NCI-H2029 (cell line): Measurements from ENCODE around the gene SORT1.
"Not testable (repeated sequence)": the region's sequence is repeated elsewhere in the genome, so short reads cannot be mapped to it uniquely, and the experiment has no call there.

ENCODE experiments used
- DNase-seq: peaks from one replicate; lab custom pipeline; 2025; lab: John Stamatoyannopoulos, UW

SORT1 gene

GRCh38 chr1:109396871-109397580 is 692 bp downstream of the SORT1 start:
- DNase-seq = no peak

- no peak for DNase-seq
These were observed 1.2 kb downstream of the SORT1 start for GRCh38 chr1:109396513-109396839.

GRCh38 chr1:109395602-109396512 is 1.9 kb downstream of the SORT1 start:
- no peak for DNase-seq

DNA sequence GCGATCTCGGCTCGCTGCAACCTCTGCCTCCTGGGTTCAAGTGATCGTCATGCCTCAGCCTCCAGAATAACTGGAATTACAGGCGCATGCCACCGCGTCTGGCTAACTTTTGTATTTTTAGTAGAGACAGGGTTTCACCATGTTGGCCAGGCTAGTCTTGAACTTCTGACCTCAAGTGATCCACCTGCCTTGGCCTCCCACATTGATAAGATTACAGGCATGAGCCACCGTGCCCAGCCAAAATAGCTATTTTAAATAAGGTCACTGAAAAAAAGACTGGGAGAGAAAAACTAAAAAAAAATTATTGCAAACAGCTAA is 2.5 kb downstream of the SORT1 start:
- DNase-seq = not testable (repeated sequence)

- no peak for DNase-seq
These were observed 3.0 kb downstream of the SORT1 start for GRCh38 chr1:109394591-109395281.

DNA sequence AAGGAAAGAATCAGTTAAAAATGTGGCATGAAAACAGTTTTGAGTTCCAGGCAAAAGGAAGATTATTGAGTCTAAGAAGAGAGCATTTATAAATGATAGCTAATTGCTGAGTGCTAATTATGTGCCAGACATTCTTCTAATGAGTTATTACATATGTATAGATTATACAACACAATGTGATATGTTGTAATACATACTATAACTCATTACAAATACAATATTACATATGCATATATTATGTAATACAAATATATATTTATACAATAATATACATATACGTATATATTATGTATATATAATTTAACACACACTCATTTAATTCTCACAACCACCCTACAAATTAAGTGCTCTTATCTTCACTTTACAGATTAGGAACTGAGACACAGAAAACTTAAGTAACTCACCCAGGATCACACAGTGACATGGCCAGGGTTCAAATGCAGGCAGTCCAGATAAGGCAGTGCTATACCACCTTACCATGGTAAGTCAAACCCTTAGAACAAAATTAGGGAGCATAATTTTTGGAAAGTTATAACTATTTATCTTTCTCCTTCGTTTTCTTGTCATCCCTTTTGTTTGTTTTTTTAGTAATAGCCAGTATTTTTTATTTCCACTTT is 4.0 kb downstream of the SORT1 start:
- no peak for DNase-seq

DNA sequence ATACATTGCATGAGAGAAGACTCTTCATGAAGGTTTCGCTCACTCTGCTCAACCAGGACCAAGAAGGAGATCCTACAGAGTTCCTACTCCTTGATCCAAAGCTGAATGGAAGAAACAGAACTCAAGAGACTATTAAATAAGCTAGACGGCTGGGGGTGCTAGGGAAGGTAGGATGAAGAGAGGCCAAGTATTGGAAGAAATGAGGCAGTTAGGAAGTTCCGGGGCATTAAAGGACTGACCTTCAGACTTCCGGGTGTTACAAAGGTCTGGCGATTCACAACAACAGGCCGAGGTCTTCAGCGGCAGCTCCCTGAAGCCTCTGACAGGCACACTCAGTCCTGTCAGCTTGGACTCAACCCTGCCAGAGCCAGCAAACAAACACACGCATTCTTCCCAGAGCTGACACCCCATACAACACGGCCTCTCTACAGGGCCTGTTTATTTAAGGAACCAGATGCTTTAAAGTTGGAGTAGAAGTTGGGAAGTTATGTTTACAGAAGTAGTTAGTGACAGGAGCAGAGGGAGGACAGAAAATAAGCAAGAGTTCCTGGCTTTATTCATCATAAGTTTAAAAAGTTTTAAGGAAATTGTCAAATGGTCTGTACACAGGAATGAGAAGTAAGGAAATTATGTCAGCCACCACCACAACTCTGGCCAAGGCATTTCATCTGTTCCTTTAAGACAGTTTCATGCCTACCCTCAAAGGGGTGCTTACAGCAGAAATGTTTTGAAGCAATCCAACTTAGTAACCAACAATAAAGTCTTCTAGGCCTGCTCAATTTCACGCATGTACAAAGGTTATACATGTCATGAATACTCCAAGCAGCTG is 4.7 kb downstream of the SORT1 start:
- DNase-seq = no peak

DNA sequence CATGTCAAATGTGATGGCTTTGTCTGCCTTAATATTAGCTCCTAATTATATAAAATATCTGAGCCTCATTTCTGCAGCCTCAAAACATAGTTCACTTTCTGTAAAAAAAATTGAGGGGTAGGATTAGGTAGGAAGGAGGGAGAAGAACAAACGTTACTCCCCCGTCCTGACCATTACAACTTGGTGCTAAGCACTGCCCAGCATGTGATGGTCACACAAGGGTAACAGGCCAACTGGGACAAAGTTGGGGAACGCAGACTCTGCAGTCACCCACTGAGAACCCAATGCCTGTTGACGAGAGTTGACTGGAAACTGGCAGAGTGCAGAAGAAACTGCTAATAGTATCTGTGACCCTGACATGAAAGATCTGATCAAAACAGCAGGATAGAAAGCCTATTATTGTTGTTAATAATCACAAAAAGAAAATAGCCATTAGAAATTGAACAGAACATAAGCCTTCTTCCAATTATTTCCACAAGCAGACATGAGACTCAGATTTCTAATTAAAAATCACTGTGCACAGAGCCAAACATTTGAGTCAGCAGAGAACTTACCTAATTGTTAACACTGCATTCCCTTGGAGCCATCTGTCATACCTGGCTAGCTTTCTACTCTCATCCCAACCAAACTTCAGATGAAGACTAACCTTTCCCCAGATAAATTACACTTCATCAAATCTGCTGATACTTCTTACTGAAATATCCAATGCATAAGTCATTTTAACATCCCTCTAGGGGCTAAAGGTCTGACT is 5.5 kb downstream of the SORT1 start:
- no peak for DNase-seq

DNA sequence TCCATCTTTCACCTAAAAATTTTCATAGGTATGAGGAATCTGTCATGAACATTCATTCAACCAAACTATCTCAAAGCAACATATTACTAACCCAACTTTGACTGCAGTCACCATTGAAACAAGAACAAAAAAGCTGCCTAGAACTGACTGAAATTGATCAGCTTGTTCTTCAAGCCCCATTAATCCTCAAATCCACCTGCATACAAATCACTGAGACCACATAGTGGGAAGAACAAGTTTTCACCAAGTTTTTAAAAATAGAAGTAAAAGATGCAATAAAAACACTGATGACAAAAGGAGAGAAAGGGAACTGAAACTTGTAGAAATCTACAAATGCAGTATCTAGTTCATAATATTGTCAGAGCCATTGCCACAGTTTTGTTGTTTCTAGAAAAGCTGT is 6.1 kb downstream of the SORT1 start:
- DNase-seq = no peak

DNA sequence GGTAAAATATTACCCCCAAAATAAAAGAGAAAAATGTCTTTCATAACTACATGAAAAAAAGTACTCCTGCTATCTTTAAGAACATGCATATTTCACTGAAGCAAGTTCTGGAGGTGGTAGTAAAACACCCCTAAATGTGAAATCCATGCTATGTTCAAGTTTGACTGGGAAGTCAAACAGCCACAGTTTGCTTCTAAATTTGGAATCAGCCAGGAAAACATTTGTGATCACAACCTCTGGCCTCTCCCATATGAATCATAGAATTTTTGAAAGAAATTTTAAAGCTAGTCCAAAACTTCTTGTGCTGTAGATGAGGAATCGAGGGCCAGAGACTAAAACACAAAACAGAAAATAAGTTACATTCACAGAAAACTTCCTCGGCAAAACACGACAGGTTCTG is 6.6 kb downstream of the SORT1 start:
- no peak for DNase-seq

DNA sequence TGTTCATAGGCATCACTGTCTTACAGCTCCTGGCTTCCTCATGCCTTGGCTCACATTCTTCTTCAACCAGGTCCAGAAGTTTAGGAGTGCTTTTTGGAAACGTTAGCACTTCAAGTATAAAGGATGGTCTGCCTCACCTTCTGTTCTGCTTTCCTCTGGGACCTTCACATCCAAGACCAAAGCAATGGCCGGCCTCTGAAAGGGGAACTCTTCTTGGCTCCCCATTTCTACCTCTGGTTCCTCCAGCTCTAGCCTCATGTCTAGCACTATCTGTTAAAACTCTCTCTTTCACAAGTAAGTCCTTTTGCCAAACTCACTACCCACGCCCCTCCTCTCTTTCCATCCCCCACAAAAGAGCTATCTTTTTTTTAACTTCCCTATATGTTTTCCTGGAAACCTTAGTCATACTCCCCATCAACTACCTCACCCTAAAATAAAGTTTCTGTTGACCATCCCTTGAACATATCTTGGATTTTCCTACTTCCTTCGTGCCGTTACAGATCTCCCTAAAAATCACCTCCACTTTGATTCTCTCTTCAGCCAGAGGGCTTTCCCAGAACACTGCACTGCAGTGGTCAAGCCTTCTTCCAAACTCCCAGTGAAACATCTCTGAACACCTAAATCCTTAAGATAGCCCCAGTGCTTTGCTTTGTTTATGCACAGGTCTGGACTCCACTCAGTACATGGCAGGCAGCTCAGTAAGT is 7.9 kb downstream of the SORT1 start:
- DNase-seq = no peak

DNA sequence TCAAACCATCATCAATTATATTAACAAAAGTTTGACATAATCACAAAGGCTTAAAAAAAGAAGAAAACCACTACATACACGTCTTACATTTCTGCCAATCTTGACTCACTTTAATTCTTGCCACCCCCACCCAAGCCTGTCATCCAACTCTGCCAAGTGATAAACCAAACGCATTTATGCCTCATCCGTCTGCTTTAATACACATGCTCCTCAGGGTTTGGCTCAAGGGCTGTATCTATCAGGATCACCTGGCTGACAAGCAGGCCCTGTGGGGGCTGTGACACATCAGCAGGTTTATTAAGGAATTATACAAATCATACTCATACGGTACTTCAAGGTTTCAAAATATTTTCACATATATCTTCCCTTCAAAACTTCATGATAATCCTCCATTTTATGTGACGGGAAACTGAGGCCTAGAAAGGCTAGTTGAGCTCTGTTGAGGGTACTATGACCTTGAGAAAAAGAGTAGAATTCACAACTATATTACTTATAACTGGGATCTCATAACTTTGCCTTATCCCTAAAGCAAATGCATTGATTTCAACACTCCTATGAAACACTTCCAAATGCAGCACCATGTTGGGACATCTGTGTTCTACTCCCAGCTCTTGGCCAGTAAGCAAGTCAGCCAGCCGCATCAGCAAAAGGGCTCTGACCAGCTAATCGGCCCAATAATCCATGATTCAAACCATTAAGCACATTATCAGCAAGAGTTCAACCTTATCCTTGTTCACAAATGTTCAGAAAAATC is 8.7 kb downstream of the SORT1 start:
- DNase-seq = no peak

DNA sequence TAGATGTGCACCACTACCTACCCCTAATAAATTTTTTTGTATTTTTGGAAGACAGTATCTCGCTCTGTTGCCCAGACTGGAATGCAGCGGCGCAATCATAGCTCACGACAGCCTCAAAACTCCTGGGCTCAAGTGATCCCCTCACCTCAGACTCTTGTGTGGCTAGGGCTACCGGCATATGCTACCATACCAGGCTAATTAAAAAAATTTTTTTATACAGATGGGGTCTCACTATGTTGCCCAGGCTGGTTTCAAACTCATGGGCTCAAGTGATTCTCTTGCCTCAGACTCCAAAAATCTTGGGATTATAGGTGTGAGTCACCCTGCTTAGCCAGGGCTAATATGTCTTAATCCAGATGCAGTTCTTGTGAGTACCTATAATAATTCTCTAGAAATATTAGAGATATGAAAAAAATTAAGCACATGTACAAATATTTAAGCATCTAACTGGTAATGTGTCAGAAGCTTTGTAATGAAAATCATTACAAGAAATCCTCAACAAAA is 9.5 kb downstream of the SORT1 start:
- no peak for DNase-seq

DNA sequence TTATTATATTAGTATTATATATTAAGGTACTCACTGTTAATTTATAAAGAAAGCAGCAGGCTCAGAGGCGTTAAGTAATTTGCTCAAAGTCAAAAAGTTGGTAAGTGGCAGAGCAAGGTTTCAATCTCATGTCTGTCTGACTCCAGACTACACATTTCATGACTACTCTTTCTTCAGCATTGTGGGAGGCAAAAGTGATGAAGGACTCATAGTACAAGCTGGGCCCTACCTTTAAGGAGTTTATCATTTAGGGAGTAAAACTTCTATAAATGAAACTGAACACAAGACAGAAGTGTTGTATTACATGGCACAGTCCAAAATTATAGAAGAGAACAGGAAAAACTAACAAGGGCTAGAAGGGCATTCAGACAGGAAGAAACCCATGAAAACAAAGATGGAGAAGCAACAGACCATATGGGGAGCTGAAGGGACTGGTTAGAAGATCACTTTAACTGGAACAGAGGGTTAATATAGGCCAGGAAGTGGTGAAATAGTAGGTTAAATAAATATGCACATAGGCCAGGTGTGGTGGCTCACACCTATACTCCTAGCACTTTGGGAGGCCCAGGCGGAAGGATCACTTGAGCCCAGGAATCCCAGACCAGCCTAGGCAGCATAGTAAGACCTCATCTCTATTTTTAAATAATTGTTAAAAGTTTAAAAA is 11.5 kb downstream of the SORT1 start:
- no peak for DNase-seq

DNA sequence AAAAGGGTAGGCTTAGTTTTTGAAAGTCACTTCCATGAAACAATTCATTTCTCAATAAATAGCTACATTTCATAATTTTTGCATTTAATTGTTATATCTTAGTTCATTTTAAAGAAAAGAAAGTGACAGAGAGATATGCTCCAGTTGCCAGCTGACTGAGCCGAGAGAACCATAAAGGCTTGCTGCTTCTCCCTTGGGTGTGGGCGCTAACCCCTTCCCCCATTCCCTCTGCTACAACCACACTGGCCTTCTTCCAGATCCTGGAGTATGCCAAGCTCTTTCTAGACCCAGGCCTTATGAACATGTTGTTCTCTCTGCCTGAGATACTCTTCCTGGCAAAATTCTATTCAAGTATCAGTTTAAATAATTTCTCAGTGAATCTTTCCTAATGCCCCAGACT is 12.3 kb downstream of the SORT1 start:
- peak; percentile 36 for DNase-seq

GRCh38 chr1:109383854-109384253 is 13.9 kb downstream of the SORT1 start:
- no peak for DNase-seq

DNA sequence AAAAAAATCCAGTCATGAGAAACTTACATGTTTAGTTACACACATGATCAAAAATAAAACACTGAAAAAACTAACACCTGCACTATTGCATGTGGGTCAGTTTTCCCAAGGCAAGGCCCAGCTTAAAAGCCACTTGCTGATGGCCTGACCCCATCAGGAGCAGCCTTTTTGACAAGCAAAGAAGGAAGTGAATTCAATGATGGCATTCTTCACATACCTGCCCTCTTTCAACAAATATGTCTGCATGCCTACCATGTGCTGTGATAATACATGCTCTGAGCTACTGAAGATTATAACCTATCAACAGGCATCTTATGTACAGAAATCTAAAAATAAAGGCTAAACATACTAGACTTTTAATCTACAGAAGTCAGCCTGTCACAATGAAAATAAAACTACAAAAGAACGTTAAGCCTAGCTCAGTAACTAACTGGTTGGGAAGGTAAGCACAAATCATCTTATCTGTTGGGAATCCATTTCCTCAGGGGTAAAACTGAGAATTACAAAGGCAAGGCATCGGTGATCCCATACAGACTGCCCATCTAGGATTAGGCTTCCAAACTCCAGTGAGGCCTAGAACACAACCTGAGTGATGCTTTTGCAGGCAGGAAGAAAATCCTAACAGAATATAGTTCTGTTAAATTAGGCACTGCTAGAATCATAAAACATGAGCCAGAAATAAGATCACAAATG is 14.5 kb downstream of the SORT1 start:
- DNase-seq = no peak

DNA sequence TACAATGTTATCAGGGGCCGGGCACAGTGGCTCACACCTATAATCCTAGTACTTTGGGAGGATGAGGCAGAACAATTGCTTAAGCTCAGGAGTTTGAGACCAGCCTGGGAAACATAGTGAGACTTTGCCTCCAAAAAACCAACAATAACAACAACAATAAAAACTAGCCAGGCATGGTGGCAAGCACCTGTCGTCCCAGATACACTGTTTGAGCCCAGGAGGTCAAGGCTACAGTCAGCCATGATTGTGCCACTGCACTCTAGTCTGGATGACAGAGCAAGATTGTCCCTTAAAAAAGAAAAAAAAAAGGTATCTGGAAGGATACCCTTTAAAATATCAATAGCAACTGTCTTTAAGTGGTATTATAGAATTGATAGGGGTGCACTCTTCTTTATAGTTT is 16.1 kb downstream of the SORT1 start:
- DNase-seq = no peak
